Measurements from ENCODE around the gene TKFC.

TKFC gene

DNA sequence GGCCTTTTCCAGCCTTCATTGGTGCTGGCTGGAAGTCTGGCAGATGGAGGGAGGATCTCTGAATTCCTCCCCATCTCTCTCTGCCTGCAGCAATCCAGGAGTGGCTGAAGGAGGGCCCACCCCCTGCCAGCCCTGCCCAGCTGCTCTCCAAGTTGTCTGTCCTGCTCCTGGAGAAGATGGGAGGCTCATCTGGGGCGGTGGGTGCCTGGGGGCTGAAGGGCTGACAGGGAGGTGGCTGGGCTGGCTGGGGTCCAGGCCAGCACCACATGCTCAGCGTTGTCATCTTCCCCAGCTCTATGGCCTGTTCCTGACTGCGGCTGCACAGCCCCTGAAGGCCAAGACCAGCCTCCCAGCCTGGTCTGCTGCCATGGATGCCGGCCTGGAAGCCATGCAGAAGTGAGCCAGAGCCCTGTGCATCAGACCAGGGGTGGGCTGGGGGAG is 12.2 kb downstream of the TKFC start:
- DNase-seq (ENCODE audit: low spot score) = no peak

DNA sequence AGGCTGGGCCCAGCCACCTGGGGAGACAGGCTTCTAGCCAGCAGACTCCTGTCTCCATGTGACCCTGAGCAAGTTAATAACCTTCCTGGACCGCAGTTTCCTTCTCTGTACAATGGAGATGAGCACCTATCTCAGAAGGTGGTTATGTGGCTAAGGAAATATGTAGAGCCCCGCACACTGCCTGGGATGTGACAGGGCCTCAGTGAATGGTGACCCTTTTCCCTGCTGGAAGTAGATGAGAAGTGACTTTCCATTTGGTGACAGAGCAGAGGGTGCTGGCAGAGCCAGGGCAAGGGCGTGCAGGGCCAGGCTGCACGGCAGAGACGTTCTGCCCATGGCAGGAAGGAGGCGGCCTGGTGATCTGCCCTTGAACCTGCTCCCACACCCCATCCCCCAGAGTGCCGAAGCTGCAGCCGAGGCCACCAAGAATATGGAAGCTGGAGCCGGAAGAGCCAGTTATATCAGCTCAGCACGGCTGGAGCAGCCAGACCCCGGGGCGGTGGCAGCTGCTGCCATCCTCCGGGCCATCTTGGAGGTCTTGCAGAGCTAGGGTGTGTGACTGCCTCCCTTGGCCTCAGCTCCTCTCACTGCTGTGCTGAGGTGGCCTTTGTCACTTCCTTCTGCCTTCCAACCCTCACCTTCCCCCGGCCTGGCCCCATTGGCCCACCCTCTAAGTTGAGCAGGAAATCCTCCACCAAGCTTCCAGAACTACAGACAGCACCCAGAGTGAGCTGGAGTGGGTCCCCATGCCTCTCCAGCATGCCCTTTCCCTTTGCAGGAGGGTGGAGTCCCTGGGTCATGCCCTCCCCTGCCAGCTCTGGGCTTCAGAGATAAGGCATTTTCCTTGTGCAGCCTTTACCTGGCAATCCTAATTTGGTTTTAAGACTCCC is 13.2 kb downstream of the TKFC start:
- no peak for DNase-seq (ENCODE audit: low spot score)

DNA sequence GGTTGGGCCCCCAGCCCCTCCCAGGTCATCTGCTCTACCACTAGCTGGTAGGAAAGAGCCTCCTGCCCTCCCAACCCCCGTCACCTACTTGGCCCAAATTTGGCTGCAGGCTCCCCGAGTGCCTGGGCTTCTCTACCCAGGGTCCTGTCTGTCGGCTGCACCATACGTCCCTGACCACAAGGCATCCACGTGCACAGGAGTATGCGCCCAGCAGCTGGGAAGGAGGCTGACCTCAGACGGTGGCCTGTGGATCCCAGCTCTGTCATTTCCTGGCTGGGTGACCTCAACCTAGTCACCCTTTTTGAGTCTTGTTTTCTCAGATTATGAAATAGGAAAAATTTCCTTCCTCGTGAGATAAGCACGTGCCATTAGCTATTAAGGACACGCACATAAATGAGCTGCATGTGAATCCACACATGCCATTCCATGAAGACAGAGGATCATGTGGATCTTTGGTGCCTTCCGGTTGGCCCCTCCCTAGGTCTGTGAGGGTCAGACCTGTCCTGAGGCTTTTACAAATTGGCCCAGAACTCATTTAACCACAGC is 15.0 kb downstream of the TKFC start:
- DNase-seq (ENCODE audit: low spot score) = no peak

DNA sequence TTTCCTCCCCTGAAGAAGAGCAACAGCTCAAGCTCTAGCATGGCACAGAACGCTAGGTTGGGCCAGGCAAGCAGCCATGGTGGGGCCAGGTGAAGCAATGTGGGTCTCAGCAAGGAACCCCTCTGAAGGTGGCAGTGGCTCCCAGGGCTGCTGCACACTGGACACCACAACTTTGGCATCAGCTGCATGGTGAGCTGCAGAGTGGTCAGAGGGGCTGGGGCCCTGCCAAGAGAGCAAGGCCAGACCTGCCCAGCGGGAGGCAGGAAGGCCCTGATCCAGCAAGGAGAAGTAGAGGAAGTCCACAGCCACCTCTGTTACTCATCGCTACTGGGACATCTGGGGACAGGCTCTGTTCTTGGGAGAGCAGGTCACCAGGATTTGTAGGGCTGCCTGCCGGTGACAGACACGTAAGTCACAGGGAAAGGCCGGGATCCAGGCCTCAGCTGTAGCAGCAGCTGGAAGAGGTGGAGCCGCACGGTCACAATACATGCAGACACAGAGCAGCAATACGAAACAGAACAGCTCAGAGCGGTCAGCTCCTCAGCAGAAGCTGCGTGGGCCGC is 16.2 kb downstream of the TKFC start:
- DNase-seq (ENCODE audit: low spot score) = no peak

DNA sequence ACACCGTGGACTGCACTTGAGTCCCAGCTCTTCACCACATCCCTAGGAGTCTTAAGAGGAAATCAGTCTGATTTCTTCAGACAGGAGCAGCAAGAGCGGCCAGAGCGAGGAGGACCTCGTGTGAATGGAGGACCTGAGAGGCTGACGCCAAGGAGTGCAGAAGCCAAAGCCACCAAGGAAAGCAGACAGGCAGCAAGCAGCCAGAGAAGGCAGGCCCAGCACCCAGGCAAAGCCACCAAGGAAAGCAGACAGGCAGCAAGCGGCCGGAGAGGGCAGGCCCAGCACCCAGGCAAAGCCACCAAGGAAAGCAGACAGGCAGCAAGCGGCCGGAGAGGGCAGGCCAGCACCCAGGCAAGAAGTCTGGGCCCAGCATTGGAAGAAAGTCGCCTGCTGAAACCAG is 16.9 kb downstream of the TKFC start:
- no peak for DNase-seq (ENCODE audit: low spot score)

DNA sequence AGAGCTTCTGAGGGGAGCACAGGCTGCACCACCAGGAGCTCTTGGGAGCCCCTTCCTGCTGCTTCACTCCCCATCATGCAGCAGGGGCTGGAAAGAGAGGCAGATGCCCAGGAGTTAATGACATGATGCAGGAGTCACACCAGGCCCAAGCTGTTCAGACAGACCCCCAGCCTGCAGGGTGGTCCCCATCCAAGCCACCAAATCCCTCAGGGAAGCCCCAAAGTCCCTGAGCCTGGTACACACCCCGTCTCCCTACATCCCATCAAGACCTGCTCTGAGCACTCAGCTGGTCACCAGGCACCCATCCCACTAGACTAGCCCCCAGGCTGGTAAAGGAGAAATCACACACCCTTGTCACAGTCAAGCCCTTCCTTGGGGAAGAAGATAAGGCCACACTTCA is 17.3 kb downstream of the TKFC start:
- no peak for DNase-seq (ENCODE audit: low spot score)

DNA sequence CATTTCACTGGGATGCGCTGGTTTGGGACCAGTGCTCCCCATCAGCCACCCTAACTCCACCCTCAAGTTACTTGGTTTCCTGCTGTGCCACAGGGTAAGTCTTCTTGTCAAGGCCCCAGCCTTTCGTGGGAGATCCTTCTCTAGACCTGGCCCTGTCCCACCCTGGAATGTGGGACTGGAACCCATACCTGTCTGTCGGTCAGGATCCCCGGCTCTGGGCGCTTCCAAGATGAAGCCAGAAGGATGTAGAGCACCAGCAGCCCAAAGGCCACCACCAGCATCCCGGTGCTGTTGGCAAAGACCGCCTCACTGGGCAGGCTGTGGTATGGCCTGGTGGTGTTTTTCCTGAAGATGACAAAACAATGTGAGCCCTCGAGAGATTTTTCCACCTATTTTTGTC is 17.8 kb downstream of the TKFC start:
- DNase-seq (ENCODE audit: low spot score) = no peak

DNA sequence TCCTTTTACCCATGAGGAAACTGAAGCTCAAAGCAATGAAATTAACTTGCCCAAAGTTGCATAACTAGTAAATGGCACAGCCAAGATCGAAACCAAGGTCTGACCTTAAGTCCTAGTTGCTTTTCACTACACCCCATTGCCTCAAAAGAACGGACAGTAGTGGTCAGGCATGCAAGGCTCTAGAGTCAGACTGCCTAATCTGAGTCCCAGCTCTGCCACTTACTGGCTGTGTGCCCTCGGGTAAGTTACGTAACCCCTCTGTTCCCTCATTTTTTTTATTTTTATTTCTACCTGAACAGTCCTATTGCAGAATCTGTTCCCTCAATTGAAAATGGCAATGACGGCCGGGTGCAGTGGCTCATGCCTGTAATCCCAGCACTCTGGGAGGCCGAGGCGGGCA is 19.0 kb downstream of the TKFC start:
- no peak for DNase-seq (ENCODE audit: low spot score)

DNA sequence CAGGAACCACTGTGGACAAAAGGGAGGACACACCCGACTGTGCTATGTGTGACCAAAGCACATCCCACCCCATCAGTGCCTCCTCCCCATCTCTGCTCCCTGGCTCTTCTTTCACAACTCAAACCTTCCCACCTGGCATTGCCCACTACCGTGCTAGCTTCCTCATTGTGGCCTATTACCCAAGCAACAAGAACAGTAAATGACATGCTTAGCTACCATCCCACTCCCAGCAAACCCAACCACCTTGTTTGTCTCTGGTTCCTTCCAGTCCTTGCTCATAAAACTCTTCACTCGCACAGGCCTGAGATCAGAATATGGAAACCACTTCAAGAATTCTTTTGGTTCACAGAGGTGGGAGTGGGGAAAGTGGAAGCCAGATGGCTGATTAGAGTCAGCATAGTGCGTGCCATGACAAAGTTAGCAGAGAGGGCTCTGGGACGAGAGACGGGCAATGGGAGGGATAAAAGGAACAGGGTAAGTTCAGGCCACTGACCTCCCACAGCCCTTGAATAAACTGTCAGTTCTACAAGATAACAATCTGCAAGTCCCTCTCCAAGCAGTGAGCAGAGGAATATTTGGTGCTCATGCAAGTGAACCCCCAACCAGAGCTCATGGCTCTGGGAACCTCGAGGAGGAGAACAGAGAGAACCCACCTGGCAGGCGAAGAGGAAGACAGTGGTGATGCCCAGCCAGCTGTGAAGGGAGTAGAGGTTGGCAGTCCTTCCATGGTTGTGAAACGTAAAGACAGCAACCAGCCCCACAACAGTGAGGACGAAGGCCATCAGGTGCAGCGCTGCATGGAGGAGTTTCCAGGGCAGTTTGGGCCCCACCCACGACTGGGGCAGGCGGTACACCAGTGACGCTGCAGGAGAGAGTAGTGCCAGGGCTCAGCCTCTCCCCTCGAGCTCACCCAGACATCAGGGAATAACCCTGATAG is 20.4 kb downstream of the TKFC start:
- no peak for DNase-seq (ENCODE audit: low spot score)

DNA sequence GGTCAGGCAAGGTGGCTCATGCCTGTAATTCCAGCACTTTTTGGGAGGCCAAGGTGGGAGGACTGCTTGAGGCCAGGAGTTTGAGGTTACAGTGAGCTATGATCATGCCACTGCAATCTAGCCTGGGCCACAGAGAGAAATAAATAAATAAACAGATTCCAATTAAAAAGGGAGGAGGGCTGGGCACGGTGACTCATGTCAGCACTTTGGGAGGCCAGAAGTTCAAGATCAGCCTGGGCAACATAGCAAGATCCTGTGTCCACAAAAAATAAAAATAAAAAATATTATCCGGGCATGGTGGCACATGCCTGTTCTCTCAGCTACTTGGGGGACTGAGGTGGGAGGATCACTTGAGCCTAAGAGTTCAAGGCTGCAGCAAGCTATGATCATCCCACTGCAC is 21.2 kb downstream of the TKFC start:
- DNase-seq (ENCODE audit: low spot score) = no peak

DNA sequence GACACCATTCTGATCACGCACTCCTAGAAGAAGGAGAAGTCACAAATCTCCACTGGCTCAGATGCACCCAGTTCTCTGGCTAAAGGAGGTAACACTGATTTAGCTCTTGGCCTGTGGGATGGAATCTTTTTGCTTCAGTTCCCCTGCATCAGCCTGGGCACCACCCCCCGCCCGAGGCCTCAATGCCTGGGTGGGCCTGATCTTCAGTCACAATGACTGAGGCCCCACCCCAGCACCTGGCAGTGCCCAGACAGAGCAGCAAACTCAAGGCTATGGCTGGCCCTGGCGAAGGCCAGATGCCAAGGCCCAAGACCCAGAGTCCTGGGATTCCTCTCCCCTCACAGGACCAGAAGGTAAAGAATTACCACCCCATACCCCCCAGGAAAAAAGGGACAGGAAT is 23.7 kb downstream of the TKFC start:
- no peak for DNase-seq (ENCODE audit: low spot score)

DNA sequence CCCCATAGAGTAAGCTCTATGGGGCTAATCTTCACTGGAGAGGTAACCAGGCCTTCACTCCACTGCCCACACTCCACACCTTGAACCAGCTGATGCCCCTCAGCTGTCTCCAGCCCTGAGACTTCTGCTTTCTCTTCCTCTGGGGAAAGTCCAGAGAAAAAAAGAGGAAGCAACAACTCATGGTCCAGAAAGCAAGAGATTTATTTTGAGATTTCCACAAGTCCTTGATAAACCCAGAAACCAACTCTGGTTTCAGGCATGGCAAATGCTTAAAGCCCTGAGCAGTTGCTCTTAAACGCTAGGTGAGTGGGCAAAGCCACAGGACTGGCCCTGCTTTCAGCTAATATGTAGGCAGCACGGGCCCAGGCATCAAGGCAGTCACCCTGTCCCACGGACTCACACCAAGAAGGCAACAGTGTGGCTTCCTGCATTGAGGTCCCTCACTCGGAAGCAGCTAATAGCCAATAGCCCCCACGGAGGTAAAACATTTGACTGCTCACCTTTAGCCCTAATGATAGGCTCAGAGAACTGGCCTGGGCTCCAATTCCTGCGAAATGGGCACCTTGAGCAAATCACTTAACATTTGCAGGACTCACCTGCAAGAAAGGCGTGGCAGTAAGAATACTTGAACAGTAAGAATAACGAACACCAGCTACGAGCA is 24.3 kb downstream of the TKFC start:
- peak; percentile 11 for DNase-seq (ENCODE audit: low spot score)

DNA sequence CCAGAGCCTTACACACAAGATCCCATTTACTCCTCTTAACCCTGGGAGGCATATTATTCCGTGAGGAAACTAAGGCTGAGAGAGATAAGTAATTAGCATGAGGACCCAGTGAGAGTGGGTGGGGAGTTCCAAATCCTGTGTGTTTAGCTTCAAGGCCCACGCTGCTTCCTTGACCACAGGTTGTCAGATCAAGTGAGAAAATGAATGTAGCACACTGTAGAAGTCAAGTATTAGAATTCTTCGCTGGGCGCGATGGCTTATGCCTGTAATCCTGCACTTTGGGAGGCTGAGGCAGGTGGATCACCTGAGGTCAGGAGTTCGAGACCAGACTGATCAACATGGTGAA is 24.8 kb downstream of the TKFC start:
- no peak for DNase-seq (ENCODE audit: low spot score)

DNA sequence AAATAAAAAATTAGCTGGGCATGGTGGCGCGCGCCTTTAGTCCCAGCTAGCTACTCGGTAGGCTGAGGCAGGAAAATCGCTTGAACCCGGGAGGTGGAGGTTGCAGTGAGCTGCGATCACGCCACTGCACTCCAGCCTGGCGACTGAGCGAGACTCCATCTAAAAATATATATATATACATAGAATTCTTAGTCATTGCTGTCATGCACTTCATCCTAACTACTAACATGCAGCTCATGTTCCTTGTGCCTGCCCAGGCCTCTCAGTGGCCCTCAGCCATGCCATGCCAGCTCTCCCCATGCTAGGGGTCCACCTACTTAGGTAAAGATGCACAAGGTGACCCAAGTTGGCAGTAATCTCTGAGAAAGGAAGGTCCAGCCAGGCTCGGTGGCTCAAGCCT is 25.5 kb downstream of the TKFC start:
- no peak for DNase-seq (ENCODE audit: low spot score)

DNA sequence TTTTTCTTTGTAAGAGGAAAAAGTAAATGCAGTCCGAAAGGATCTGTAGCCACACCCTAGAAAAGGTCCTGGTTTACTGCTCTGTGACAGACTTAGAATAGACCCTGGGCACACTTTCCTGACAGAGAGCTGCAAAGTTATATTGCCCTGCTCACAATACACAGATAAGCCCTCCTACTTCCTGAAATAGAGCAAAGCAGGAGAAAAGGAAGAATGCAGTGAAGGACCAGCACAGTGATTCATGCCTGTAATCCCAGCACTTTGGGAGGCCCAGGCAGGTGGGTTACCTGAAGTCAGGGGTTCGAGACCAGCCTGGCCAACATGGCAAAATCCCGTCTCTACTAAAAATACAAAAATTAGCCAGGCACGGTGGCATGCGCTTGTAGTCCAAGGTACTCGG is 26.5 kb downstream of the TKFC start:
- no peak for DNase-seq (ENCODE audit: low spot score)

DNA sequence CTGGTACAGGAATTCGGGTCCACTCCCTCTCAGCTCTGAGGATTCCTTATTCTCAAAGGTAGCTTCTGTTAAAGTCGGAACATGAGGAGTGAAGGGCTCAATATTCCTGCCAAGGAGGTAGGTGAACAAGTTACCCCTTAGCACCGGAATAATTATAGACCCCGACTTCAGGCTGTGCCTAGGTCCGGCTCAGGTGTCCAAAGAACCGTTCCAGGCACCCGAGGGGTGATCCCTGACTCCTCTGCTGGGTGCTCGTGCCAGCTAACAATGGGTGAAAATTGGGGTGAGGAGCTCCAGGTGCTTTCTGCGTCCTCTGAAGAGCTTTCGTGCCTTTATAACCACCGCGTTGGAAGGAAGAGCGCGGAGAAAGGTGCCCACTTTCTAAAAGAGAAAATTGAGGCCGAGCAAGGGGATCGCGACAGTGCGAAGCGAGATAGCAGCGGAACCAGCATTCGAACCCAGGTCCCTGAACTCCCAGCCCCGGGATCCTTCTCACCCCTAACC is 28.3 kb downstream of the TKFC start:
- no peak for DNase-seq (ENCODE audit: low spot score)

DNA sequence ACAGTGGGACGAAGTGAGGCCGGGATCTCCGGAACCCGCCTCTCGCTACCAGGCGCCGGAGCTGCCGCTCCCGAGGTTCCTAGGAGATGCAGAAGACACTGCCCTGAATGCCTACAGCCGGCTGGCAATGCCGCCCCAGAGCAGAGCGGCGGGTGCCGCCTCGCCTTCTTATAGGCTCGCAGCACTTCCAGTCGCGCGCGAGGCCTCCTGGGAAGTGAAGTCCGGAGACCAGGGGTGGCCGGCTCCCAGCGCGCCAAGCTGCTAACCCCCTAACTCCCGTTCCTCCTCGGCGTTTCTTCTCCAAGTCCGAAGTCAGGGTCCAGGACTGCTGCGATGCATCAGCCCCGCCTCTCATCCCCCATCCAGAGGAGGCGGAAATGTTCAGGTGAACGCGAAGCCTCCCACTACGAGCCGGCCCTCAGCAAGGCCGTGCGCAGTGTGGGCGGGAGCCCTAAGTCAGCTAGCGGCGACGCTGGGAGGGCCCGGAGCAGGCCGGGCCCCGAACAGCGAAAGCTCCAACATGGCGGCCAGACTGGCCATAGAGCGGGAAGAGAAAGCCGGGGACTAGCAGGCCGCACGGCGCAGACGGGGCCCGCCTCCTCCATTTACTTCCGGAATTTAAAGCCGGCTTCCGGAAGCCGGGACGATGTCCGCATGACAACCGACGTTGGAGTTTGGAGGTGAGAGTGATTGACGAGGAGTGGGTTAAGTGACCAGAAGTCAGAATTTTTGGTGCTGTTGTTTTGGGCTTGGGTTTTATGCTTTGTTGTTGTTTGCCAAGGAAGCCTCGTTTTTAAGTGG is 28.9 kb downstream of the TKFC start, which contains the start of the genes CYB561A3 and TMEM138:
TSS of gene CYB561A3 (minus strand) at position 142 of the 801 bp plus-strand sequence. CDS start 5,169 bp downstream, outside the sequence.
TSS of gene TMEM138 (plus strand) at position 634 of the 801 bp plus-strand sequence. CDS start 2,017 bp downstream, outside the sequence.
- DNase-seq (ENCODE audit: low spot score) = peak; percentile 88

DNA sequence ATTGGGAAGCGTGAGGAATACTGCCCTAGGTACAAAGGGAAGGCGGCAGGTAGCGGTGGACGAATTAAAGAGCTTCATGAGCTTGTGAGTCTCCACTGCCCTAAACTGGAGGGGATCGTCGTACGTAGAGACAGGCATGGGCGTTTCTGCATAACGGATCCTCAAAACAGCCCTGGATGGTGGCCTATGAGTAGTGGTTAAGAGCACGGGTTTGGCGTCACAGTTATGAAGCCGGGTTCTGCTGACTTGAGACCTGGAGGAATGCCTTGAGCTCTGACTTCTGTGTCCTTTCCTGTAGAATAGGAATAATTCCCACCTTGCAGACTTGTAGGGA is 29.5 kb downstream of the TKFC start:
- DNase-seq (ENCODE audit: low spot score) = peak; percentile 23

DNA sequence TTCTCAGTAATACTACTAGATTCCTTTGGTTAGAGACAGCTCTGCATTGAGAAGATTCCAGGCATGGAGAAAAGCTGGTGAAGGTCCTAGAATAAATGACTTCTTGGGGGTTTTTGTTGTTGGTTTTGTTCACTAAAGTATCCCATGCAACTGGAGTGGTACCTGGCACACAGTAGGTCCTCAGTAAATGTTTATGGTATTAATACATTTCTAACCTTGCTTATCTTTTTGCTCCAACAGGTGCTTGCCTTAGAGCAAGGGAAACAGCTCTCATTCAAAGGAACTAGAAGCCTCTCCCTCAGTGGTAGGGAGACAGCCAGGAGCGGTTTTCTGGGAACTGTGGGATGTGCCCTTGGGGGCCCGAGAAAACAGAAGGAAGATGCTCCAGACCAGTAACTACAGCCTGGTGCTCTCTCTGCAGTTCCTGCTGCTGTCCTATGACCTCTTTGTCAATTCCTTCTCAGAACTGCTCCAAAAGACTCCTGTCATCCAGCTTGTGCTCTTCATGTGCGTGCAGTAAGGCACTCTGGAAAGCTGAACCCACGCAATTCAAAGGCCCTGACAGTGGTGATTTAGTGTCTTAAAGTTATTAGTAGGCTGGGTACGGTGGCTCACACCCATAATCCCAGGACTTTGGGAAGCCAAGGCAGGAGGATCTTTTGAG is 31.1 kb downstream of the TKFC start:
- no peak for DNase-seq (ENCODE audit: low spot score)

DNA sequence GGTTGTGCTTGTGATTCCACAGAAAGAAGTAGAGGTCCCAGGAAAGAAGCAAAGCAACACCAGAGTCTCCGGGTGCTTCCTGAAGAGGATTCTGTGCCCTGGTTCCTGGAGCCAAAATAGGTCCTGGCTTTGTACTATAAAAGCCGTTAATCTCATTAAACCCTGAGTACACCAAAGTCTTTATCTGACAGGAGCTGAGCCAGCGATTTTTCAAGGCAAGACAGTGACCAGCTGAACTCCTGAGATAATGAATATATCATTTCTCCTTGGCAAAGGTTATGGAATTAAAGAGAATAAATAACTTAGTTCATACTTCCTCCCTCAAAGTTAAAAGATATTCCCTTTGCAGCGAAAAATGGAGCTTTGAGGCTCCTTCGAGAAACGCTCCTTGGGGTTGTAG is 34.4 kb downstream of the TKFC start:
- no peak for DNase-seq (ENCODE audit: low spot score)

All from CD4-positive, alpha-beta T cell treated with Interleukin-15 for 4 hours (primary cell).